H9 (cell line): ENCODE data around the gene MRRF. TPM values are rescaled to one million over a fixed set of nuclear protein-coding genes. Genes with fewer than 3 reads are reported as not detected.

Source experiments
- DNase-seq: peaks from one replicate; pipeline ENCODE4 v3.0.0-alpha.2; 2017
- H2AFZ ChIP-seq: one replicate; pipeline ENCODE4 v1.6.1; 2013; ENCODE audit warnings: mild to moderate bottlenecking, low read length, control low read depth, moderate library complexity
- H2AK5ac ChIP-seq: 2 replicates; pipeline ENCODE4 v1.6.1; 2013; ENCODE audit warnings: low read length, control low read depth, mixed read lengths; ENCODE audit not compliant: insufficient read length
- H2BK120ac ChIP-seq: one replicate; pipeline ENCODE4 v1.6.1; 2013; ENCODE audit warnings: low read depth, mild to moderate bottlenecking, low read length, control low read depth, inconsistent platforms; ENCODE audit not compliant: poor library complexity, severe bottlenecking
- H2BK12ac ChIP-seq: 2 replicates; pipeline ENCODE4 v1.6.1; 2013; ENCODE audit warnings: low read length, control low read depth, mixed read lengths, low read depth; ENCODE audit not compliant: insufficient read length
- H2BK15ac ChIP-seq: 2 replicates; pipeline ENCODE4 v1.6.1; 2013; ENCODE audit warnings: low read depth, low read length, control low read depth
- H2BK20ac ChIP-seq: one replicate; pipeline ENCODE4 v1.6.1; 2013; ENCODE audit warnings: low read depth, mild to moderate bottlenecking, low read length, control low read depth, inconsistent platforms; ENCODE audit not compliant: poor library complexity, severe bottlenecking
- H2BK5ac ChIP-seq: 2 replicates; pipeline ENCODE4 v1.6.1; 2013; ENCODE audit warnings: low read length, control low read depth, mixed read lengths; ENCODE audit not compliant: insufficient read length
- H3K14ac ChIP-seq: 2 replicates; pipeline ENCODE4 v1.6.1; 2013; ENCODE audit warnings: low read length, control low read depth; ENCODE audit not compliant: insufficient read depth
- H3K18ac ChIP-seq: 2 replicates; pipeline ENCODE4 v1.6.1; 2013; ENCODE audit warnings: low read depth, mild to moderate bottlenecking, mixed read lengths, low read length, control low read depth; ENCODE audit not compliant: insufficient read length
- H3K23ac ChIP-seq: 2 replicates; pipeline ENCODE4 v1.6.1; 2013; ENCODE audit warnings: low read length, control low read depth, mixed read lengths, low read depth; ENCODE audit not compliant: insufficient read length
- H3K23me2 ChIP-seq: 2 replicates; pipeline ENCODE4 v1.6.1; 2013; ENCODE audit warnings: low read depth, mild to moderate bottlenecking, mixed read lengths, low read length, control low read depth; ENCODE audit not compliant: insufficient read length, poor library complexity, severe bottlenecking
- H3K27ac ChIP-seq: 2 replicates; pipeline ENCODE4 v1.5.1; 2013; ENCODE audit warnings: low read length, control low read depth, mixed read lengths, low read depth; ENCODE audit not compliant: insufficient read length
- H3K27me3 ChIP-seq: 2 replicates; pipeline ENCODE4 v1.6.1; 2013; ENCODE audit warnings: low read length, control low read depth, inconsistent platforms; ENCODE audit not compliant: insufficient read depth
- H3K4ac ChIP-seq: 2 replicates; pipeline ENCODE4 v1.6.1; 2013; ENCODE audit warnings: low read depth, mild to moderate bottlenecking, control low read depth, inconsistent platforms, low read length, moderate library complexity
- H3K4me1 ChIP-seq: 2 replicates; pipeline ENCODE4 v1.6.1; 2013; ENCODE audit warnings: low read length, control low read depth, inconsistent platforms; ENCODE audit not compliant: insufficient read depth
- H3K4me2 ChIP-seq: 2 replicates; pipeline ENCODE4 v1.6.1; 2013; ENCODE audit warnings: low read length, control low read depth, mixed read lengths; ENCODE audit not compliant: insufficient read length, insufficient read depth
- H3K56ac ChIP-seq: 2 replicates; pipeline ENCODE4 v1.6.1; 2013; ENCODE audit warnings: low read depth, mild to moderate bottlenecking, mixed read lengths, low read length, control low read depth; ENCODE audit not compliant: insufficient read length
- H3K79me1 ChIP-seq: 2 replicates; pipeline ENCODE4 v1.6.1; 2013; ENCODE audit warnings: low read depth, mild to moderate bottlenecking, moderate library complexity, low read length, control low read depth, inconsistent platforms; ENCODE audit not compliant: insufficient read depth, poor library complexity, severe bottlenecking
- H3K79me2 ChIP-seq: 2 replicates; pipeline ENCODE4 v1.6.1; 2013; ENCODE audit warnings: low read length, control low read depth, inconsistent platforms; ENCODE audit not compliant: insufficient read depth
- H3K9ac ChIP-seq: 2 replicates; pipeline ENCODE4 v1.6.1; 2013; ENCODE audit warnings: low read length, control low read depth, mixed read lengths; ENCODE audit not compliant: insufficient read length; ENCODE audit errors: extremely low read depth
- H3K9me3 ChIP-seq: one replicate; pipeline ENCODE4 v1.6.1; 2013; ENCODE audit warnings: low read depth, low read length, inconsistent platforms; ENCODE audit not compliant: control insufficient read depth
- H3T11ph ChIP-seq: one replicate; pipeline ENCODE4 v1.6.1; 2013; ENCODE audit warnings: mild to moderate bottlenecking, low read length, control low read depth, inconsistent platforms
- H4K20me1 ChIP-seq: one replicate; pipeline ENCODE4 v1.6.1; 2013; ENCODE audit not compliant: control insufficient read depth, insufficient read length, insufficient read depth
- H4K5ac ChIP-seq: 2 replicates; pipeline ENCODE4 v1.6.1; 2013; ENCODE audit warnings: low read depth, mild to moderate bottlenecking, mixed read lengths, low read length, control low read depth; ENCODE audit not compliant: insufficient read length
- H4K8ac ChIP-seq: replicated peaks from 2 replicates; pipeline ENCODE4 v1.6.1; 2013; ENCODE audit warnings: low read length, control low read depth, mixed read lengths, low read depth; ENCODE audit not compliant: insufficient read length
- H4K91ac ChIP-seq: 2 replicates; pipeline ENCODE4 v1.6.1; 2013; ENCODE audit warnings: low read depth, mild to moderate bottlenecking, moderate library complexity, mixed read lengths, low read length, control low read depth; ENCODE audit not compliant: insufficient read length
- H3K27ac Mint-ChIP-seq, 3 experiments: 2 replicates in 2 of 3; 3 replicates in 1 of 3; pipeline ENCODE4 v1.8.0; 2020 to 2021; ENCODE audit warnings: mixed read lengths in 3 of 3, mild to moderate bottlenecking in 1 of 3, moderate library complexity in 1 of 3
- H3K27me3 Mint-ChIP-seq: 2 replicates; pipeline ENCODE4 v1.8.0; 2021; ENCODE audit warnings: low read depth, mild to moderate bottlenecking, moderate library complexity, mixed read lengths
- H3K36me3 Mint-ChIP-seq, 3 experiments: 2 replicates in 2 of 3; 3 replicates in 1 of 3; pipeline ENCODE4 v1.8.0; 2020 to 2021; ENCODE audit warnings: low read depth in 3 of 3, mixed read lengths in 3 of 3; ENCODE audit not compliant: insufficient read depth in 1 of 3
- H3K4me1 Mint-ChIP-seq, 2 experiments: 2 replicates each; pipeline ENCODE4 v1.8.0; 2020; ENCODE audit warnings: mixed read lengths in 2 of 2
- H3K4me3 Mint-ChIP-seq, 2 experiments: 2 replicates in 1 of 2; 3 replicates in 1 of 2; pipeline ENCODE4 v1.8.0; 2020 to 2021; ENCODE audit warnings: mild to moderate bottlenecking in 2 of 2, mixed read lengths in 2 of 2, moderate library complexity in 1 of 2
- H3K9me3 Mint-ChIP-seq, 2 experiments: 2 replicates in 1 of 2; 3 replicates in 1 of 2; pipeline ENCODE4 v1.8.0; 2020; ENCODE audit warnings: mild to moderate bottlenecking in 2 of 2, mixed read lengths in 2 of 2, moderate library complexity in 1 of 2
- WGBS: extraction: QIAGEN DNeasy Blood & Tissue Kit; methylation state at CpG from one replicate; pipeline ENCODE4 v1.1.7; 2013; ENCODE audit warnings: missing lambda C conversion rate, low lambda C conversion rate, mixed read lengths; ENCODE audit not compliant: insufficient read length; ENCODE audit errors: extremely low coverage; 5-methylcytosine and 5-hydroxymethylcytosine counted together
- total RNA-seq: library from RNA; stranded (reverse); gene quantifications from 2 replicates; pipeline ENCODE4 v1.2.1, GENCODE V29; 2021
- TF ChIP-seq, protein P1 (sequence below): fragments of 200-600 bp; sonication (generic); conservative IDR thresholded peaks from 3 replicates; pipeline ENCODE4 v1.8.0; 2021; ENCODE audit warnings: antibody characterized with exemption, mild to moderate bottlenecking

MRRF gene
- total RNA-seq, 1 experiment from 2014 or later = 33.7 TPM

DNA sequence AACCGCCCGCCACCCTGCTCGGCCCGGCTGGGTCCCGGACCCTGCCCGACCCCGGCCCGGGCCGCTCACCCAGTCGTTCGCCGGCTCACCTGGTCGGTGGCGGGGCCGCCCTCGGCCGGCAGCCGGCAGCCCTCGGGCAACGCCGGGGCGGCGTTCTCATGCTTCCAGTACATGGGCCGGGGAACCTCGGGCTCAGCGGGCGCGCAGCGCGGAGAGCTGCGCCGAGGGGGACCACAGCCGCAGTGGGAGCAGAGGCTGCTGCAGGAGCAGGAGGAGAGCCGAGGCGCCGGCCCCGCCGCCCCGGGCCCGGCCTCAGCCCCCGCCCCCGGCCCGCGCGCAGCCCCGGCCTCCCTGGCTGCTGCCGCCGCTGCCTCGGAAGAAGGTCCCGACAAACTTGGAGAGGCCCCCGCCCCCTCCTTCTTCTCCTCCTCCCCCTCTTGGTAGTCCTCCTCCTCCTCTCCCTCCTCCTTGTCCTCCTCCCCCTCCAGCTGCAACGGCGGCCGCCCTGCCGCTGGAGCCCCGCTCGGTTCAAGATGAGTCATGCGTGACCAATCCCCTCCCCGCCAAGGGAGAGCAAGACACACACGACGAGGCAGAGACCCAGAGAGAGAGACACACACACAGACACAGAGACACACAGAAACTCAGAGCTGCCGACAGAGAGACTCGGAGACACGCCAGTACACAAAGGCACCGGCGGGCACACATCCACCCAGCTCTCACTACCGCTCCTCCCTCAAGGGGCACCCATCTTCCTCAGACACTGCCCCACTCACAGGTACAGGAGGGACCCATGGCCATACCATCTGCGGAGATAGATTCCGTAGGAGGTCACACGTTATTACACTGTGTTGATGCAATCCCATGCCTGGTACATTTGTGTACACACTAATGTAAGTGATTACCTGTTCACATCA, 35.9 kb upstream of the MRRF start, which contains the start of gene LHX6:
Gene LHX6 (minus strand): TSS at position 390 of the 917 bp plus-strand sequence. CDS start 217 bp downstream, at position 173.
- Histone ChIP-seq H3K9me3 (no peaks in the 10 kb centered on the region), H3K79me1 (no peaks in the 10 kb centered on the region), H2AK5ac (no peak within 1 kb of the TSS), H3K4me1 (peaks cover 3% of the 10 kb centered on the region; the same call in 1 of the 2 replicates), H3K27ac (no peak within 1 kb of the TSS), H4K5ac (no peak within 1 kb of the TSS), H3K23ac (no peak within 1 kb of the TSS), H3K4me2 (peak within 1 kb of the TSS; percentile 41), H2BK15ac (no peak within 1 kb of the TSS), H2AFZ (no peak within 1 kb of the TSS), H2BK12ac (no peak within 1 kb of the TSS), H3K14ac (no peak within 1 kb of the TSS; the same call in 1 of the 2 replicates), H2BK20ac (no peak within 1 kb of the TSS), H3K79me2 (no peaks in the 10 kb centered on the region), H2BK120ac (no peak within 1 kb of the TSS), H3T11ph (no peak within 1 kb of the TSS), H3K27me3 (peaks cover 75% of the 10 kb centered on the region), H4K20me1 (peaks cover 2% of the 10 kb centered on the region), H3K56ac (no peak within 1 kb of the TSS), H4K8ac (no peak within 1 kb of the TSS), H3K23me2 (peaks cover 14% of the 10 kb centered on the region), H3K18ac (no peak within 1 kb of the TSS), H2BK5ac (no peak within 1 kb of the TSS), H4K91ac (no peak within 1 kb of the TSS), H3K9ac (no peak within 1 kb of the TSS), H3K4ac (no peak within 1 kb of the TSS)
- TF ChIP-seq, protein P1, sequence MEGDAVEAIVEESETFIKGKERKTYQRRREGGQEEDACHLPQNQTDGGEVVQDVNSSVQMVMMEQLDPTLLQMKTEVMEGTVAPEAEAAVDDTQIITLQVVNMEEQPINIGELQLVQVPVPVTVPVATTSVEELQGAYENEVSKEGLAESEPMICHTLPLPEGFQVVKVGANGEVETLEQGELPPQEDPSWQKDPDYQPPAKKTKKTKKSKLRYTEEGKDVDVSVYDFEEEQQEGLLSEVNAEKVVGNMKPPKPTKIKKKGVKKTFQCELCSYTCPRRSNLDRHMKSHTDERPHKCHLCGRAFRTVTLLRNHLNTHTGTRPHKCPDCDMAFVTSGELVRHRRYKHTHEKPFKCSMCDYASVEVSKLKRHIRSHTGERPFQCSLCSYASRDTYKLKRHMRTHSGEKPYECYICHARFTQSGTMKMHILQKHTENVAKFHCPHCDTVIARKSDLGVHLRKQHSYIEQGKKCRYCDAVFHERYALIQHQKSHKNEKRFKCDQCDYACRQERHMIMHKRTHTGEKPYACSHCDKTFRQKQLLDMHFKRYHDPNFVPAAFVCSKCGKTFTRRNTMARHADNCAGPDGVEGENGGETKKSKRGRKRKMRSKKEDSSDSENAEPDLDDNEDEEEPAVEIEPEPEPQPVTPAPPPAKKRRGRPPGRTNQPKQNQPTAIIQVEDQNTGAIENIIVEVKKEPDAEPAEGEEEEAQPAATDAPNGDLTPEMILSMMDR = no peak
- no peak for DNase-seq
- Mint-ChIP-seq H3K27me3 (peaks cover 59% of the 10 kb centered on the region), H3K36me3 (peaks cover 0 to 4% (median 1%) of the 10 kb centered on the region in 3 experiments; a peak in 4 of 7 replicates), H3K4me1 (peaks cover 9 to 23% of the 10 kb centered on the region in 2 experiments), H3K27ac (no peak within 1 kb of the TSS), H3K4me3 (peak within 1 kb of the TSS; percentile 62 to 81), H3K9me3 (peaks cover 2 to 3% of the 10 kb centered on the region in 2 experiments; a peak in 3 of 5 replicates)
- no CpG with 5 or more reads among the region's 70 CpGs for WGBS
